Measurements from ENCODE around the gene RABGAP1.

- TF ChIP-seq CTCF (IDR thresholded peaks at IDR 0.05; ENCODE audit: insufficient read depth, low read length), result no peak
- no peak for TF ChIP-seq SPI1 (IDR thresholded peaks at IDR 0.05; ENCODE audit: borderline replicate concordance, low read depth)
- peak; percentile 92 for TF ChIP-seq POLR2AphosphoS5 (IDR thresholded peaks at IDR 0.05; ENCODE audit: low read depth)
Measured at GRCh38 chr9:122904823-122905710, 35.8 kb upstream of the RABGAP1 start, which contains the start of gene RC3H2.

All from HL-60 (cell line).